C4-2B (cell line): ENCODE measurements around the gene SLC2A11.

Source experiments
- ZFX ChIP-seq: fragments of 450-650 bp; IDR thresholded peaks from 2 replicates; pipeline ENCODE4 v1.6.1; 2017
- TF ChIP-seq, protein P1 (sequence below): fragments of 450-650 bp; conservative IDR thresholded peaks from 2 replicates; pipeline ENCODE4 v1.5.1; 2017; ENCODE audit warnings: mild to moderate bottlenecking

DNA sequence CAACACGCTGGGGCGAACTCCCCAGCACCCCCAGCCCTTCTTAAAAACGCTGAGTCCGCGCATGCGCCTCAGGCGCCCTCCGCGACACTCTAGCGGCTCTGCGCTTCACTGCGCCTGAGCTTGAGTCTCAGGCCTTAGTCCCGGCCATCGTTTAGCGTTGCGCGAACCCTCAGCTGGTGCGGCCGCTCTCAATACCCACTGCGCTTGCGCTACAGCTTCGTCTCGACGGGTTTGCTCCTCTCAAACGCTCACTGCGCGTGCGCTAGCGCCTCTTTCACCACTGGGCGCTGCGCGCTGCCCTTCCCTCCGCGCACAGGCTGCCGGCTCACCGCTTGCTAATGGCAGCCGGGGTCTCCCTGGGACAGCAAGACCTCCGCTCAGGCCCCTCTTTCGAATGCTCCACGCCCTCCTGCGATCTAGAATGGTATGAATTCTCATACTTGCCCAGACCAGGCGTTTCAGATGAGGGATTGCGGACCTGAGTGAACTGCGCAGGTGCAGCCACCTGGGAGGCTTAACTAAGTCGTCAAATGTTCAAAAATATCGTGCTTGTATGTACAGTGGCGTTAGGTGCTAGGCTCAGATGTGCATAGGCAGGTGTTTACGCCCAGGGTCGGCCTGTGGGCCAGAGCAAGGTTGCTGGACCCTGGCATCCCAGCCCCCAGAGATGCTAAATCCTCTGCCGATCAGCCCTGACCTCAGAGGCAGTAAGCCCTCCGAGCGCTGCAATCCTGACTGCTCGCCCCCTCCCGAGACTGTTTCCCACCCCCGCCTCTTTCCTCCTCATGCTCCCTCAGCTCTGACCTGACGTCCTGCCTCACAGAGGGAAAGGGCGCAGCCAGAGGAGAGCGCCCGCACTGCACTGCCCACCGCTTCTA lies at the start of gene SLC2A11:
- TF ChIP-seq, protein P1, sequence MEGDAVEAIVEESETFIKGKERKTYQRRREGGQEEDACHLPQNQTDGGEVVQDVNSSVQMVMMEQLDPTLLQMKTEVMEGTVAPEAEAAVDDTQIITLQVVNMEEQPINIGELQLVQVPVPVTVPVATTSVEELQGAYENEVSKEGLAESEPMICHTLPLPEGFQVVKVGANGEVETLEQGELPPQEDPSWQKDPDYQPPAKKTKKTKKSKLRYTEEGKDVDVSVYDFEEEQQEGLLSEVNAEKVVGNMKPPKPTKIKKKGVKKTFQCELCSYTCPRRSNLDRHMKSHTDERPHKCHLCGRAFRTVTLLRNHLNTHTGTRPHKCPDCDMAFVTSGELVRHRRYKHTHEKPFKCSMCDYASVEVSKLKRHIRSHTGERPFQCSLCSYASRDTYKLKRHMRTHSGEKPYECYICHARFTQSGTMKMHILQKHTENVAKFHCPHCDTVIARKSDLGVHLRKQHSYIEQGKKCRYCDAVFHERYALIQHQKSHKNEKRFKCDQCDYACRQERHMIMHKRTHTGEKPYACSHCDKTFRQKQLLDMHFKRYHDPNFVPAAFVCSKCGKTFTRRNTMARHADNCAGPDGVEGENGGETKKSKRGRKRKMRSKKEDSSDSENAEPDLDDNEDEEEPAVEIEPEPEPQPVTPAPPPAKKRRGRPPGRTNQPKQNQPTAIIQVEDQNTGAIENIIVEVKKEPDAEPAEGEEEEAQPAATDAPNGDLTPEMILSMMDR = peak; percentile 40; the same call in 1 of the 2 replicates
- TF ChIP-seq ZFX = no peak
